ENCODE measurements around the gene BMERB1.
"Not testable (repeated sequence)": the region's sequence is repeated elsewhere in the genome, so short reads cannot be mapped to it uniquely, and the experiment has no call there.

The BMERB1 gene

DNA sequence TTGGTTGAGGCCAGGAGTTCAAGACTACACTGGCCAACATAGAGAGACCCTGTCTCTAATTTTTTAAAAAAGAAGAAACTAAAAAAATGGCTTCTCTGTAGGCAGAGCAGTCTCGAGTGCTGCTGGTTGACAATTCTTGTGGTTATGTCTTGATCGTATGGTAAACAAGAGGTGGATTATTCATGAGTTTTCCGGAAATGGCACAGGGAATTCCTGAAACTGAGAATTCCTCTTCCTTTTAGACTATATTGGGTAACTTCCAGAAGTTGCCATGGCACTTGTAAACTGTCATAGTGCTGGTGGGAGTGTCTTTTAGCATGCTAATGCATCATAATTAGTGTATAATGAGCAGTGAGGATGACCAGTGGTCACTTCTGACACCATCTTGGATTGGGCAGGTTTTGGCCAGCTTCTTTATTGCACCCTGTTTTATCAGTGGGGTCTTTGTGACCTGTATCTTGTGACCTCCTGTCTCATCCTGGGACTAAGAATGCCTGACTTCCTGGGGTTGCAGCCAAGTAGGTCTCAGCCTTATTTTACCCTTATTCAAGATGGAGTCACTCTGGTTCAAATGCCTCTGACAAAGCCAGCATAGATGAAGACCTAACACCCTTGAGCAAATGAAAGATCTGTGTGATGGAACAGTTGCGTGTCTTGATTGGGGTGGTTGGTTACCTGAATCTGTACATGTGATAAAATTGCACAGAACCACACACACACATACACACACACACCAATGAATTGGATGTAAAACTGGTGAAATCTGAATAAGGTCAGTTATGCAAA, 30.2 kb downstream of the BMERB1 start:
- no peak for DNase-seq

DNA sequence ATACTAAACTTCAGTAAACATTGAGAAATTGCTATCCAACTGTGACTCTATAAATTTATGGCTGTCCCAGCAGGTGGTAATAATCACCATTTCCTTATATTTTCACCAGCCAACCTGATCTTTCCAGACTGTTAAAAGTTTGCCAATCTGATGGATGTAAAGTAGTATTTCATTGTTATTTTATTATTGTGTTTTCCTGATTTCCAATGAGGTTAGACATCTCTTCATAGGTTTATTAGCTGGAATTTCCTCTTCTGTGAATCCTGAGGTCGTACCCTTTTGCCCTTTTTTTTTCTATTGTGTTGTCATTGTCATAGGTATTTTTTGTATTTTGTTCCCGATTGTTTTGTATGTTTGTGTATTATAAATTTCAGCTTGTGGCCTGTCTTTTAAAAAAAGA, 31.7 kb downstream of the BMERB1 start:
- DNase-seq = no peak

DNA sequence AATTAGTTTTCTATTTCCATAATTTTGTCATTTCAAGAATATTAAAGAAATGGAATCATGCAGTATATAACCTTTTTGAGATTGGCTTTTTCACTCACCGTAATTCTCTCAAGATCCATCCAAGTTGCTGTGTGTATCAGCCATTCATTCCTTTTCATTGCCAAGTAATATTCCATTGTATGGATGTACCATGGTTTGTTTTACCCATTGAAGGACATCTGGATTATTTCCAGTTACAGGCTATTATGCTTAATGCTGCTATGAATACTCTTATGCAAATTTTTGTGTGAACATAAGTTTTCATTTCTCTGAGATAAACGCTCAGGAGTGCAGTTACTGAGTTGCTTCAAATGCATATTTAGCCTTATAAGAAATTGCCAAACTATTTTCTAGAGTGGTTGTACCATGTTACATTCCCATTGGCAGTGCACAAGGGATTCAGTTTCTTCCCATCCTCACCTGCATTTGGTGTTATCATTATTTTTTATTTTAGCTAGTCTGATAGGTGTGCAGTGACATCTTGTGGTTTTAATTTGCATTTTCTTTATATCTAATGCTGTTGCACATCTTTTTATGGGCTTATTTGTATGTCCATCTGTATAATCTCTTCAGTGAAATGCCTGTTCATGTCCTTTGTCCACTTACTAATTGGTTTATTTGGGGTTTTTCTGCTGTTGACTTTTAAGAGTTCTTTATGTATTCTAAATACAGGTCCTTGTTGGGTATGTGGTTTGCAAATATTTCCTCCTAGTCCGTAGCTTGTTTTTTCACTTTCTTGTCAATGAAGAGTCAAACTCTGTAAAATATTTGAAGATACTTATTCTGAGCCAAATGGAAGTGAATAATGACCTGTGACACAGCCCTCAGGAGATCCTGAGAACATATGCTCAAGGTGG, 32.7 kb downstream of the BMERB1 start:
- no peak for DNase-seq

DNA sequence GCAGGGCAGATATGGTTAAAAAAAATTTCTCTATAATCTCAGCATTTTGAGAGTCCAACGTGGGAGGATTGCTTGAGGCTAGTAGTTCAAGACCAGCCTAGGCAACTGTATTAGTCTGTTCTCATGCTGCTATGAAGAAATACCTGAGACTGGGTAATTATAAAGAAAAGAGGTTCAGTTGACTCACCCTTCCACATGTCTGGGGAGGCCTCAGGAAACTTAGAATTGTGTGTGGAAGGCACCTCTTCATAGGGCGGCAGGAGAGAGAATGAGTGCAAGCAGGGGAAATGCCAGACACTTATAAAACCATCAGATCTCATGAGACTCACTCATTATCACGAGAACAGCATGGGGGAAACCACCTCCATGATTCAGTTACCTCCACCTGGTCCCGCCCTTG, 42.6 kb downstream of the BMERB1 start:
- not testable (repeated sequence) for DNase-seq

DNA sequence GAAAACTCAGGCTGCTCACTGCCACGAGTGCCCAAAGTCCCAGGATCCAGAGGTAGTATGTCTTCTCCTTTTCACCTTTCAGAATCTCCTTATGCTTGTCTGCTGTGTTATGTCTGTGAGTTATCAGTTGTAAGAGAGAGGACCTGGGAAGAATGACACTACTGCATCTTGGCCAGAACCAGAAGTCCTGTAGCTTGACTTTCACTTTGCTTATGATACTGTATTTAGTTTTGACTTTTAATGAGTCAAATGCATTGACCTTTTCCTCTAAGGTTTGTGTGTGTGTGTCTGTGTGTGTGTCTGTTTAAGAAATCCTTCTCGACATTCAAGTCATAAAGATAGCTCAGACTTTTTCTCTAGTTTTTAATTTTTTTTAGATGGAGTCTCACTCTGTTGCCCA, 43.4 kb downstream of the BMERB1 start:
- DNase-seq = no peak

DNA sequence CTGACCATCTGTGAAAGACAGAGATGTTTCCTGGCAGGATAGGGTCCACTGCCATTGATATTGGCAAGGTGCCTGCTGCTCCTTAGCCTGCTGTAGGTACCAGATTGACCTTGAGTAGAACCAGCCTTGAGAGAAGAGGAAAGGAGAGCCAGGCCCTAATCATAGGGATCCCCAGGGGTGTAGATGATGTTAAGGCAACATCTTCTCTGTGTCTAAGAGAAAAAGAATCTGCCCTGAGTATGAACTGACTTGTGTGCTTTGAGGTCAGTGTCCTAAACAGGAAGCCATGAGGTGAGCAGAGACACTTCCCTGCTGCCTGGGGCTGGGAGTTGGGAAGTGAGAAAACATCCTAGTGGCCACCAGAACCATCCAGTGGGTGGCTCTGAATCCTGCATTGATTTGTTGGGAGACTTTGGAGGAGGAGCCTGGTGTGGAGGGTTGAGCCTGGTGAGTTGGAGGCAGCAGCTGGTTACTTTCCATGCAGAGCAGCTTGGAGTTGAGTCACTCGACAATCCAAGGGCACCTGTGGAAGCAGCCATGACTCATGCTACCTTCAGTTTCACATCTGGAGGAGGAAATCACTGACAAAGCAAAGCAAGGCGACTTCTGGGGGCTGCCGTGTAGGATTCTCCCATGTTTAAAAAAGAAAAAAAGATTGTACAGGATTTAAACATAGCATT, 47.8 kb downstream of the BMERB1 start:
- peak; percentile 39 for DNase-seq

DNA sequence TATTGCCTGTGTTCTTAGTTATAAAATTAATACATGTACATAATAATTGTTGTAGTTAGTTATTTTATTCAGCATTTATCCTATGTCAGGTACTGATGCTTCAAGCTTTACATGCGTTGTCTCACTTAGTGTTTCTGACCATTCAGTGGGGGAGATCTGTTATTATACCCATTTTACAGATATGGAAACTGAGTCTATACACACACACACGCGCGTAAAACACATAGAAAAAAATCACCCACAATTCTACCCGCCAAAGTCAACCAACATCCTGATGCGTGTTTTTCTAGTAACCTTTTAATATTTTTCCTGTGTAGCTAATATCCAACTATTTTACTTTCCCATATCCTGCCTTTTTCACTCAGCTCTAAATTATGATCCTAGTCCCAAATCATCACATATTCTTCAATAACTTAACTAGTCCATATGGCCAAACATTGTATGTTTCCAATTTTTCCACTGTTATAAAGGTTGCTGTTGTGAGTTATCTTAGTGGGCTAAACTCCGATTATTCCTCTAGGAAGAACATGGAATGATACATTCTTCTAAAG, 48.4 kb downstream of the BMERB1 start:
- DNase-seq = no peak

DNA sequence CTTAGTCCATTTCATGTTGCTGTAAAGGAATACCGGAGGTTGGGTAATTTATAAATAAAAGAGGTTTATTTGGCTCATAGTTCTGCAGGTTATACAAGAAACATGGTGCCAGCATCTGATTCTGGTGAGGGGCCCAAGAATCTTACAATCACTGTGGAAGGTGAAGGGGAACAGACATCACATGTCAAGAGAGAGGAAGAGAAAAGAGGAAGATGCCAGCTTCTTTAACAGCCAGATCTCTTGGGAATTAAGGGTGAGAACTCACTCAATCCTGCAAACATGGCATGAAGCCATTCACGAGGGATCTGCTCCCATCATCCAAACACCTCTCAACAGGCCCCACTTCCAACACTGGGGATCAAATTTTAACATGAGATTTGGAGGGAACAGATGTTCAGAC, 49.5 kb downstream of the BMERB1 start:
- peak; percentile 98 for DNase-seq

DNA sequence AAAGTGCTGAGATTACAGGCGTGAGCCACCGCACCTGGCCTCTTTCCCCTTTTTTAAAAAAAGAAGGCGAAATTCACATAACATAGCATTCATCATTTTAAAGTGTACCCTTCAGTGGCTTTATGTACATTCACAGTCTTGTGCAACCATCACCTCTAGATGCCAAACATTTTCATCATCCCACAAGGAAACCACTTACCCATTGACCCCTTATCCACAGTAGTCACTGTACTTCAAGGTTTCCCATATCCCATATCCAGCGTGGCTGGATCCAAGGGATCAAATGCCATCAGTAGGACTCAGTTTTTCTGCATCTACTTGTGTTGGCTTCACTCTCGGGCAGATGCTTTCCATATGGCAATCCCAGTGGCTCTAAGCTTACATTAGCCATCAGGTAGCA, 50.3 kb downstream of the BMERB1 start:
- DNase-seq = peak; percentile 7

DNA sequence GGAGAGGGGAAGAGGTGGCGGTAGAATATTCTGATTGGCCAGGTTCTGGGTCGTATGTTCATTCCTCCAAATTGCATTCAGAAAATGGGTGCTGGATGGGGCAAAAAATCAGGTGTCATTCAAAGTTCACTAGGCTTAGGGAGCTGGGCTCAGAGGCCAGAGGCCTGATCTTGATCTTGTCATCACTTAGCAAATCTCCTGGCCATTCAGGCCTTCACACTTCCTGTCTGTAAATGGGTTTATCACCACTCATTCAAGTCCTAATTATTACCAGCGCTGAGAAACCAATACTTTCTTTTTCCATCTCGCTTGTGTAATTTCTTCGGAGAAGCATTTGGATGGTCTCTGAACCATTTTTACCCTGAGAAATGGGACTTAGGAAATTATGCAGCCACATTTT, 50.8 kb downstream of the BMERB1 start:
- DNase-seq = no peak

DNA sequence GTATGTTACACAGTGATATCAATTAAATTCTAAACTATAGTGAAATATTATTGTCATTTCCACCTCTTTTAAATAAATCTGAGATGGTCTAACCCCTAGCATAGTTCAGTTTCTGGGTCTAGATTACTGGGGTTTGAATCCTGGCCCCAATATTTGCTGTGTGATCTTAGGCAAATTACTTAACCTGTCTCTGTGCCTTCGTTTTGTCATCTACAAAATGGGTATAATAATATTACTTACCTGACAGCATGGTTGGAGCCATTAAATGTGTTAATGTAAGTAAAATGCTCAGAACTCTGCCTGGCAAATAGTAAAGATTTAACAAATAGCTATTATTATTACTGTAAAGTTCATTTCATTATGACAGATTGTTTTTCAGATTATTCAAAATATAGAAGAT, 52.3 kb downstream of the BMERB1 start:
- DNase-seq = no peak

DNA sequence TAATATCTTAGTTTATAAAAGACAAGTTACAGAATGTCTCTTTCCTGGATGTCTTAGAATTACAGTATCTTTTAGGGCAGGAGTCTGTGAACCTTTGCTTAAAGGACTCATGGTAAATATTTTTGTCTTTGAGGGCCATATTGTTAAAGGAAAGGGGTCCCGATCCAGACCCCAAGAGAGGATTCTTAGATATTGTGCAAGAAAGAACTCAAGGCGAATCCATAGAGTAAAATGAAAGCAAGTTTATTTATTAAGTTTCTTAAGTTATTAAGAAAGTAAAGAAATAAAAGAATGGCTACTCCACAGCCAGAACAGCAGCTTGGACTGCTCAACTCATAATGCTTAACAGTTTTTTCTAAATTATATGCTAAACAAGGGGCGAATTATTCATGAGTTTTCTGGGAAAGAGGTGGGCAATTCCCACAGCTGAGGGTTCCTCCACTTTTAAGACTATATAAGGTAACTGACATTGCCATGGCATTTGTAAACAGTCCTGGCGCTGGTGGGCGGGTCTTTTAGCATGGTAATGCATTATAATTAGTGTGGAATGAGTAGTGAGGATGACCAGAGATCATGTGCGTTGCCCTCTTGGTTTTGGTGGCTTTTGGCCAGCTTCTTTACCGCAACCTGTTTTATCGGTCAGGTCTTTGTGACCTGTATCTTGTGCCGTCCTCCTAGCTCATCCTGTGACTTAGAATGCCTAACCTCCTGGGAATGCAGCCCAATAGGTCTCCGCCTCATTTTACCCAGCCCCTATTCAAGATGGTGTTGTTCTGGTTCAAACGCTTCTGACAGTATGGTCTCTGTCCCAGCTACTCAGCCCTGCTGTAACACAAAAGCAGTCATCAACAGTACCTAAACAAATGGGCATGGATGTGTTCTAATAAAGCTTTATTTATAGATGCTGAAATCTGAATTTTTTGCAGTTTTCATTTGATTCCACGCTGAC, 53.2 kb downstream of the BMERB1 start:
- DNase-seq = no peak

DNA sequence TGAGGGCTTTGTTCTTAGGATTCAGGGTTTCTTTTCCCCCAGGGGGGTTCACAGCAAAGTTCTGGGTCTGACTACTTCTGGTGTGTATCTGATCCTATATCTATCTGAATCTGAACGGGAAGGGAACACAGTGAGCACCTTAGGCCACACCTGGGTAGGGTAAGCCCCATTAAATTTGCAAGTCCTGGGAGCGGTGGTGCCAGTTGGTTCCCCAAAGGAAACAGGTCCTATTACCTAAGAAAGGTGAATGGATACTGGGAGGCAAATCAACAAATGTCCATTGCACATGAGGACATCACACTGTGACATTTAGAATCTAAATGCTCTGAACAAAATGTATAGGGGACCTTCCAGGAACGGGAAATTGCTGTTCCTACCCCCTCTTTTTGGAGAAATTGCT, 54.6 kb downstream of the BMERB1 start:
- no peak for DNase-seq

DNA sequence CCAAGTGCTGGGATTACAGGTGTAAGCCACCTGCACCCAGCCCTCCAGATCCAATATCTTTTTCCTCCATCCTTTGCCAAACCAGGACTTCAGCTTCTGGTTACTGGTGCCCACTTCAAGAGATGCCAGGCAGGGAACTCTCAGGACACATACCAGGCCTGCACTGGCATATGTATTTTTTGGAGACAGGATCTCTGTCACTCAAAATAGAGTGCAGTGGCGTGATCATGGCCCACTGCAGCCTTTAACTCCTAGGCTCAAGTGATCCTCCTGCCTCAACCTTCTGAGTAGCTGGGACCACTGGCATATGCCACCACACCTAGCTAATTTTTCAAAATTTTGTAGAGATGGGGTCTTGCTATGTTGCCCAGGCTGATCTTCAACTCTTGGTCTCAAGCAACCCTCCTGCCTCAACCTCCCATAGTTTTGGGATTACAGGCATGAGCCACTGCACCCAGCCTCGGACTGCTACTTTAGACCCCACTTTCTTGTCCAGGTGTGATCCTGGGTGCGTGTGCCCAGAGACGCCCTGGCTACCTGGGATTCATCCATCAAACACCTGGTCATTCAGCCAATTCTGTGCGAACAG, 55.8 kb downstream of the BMERB1 start:
- no peak for DNase-seq

DNA sequence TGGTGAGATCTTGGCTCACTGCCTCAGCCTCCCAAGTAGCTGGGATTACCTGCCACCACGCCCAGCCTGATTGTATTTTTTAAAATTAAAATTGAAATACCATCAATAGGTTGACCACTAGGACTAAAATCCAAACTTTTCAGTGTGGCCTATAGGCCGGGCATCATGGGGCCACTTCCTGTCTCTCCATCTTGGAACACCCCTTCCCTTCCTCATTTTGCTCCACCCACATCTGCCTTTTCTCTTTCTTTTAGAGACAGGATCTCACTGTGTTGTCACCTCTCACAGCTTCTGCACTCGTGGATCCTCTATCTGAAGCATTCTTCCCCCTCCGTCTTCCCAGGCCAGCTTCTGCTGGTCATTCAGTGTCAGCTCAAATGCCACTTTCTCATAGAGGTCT, 57.0 kb downstream of the BMERB1 start:
- no peak for DNase-seq

DNA sequence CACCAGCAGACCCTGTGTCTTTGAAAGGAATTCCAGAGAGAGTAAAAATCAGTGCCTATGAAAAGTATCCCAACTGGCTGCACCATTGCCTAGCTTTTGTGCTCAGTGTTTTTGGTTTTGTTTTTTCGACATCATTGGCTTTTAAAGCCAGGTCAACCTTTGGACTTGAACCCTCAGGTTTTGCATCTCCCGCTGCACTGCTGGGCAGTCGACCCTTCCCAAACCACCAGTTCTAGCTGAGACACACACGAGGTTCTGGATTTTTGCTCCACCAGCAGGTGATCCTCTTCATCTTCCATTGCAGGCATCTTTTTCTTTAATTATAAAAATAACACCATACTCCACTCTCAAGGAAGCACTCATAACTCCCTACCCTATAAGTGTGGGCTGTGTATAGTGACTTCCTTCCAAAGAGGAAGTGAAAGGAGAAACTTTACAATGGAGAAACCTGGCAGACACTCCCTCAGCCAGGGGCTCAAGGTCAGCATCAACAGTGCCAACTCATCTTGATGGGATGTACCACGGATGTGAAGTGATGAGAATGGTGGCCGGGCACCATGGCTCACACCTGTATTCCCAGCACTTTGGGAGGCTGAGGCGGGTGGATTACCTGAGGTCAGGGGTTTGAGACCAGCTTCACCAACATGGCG, 57.8 kb downstream of the BMERB1 start:
- no peak for DNase-seq

DNA sequence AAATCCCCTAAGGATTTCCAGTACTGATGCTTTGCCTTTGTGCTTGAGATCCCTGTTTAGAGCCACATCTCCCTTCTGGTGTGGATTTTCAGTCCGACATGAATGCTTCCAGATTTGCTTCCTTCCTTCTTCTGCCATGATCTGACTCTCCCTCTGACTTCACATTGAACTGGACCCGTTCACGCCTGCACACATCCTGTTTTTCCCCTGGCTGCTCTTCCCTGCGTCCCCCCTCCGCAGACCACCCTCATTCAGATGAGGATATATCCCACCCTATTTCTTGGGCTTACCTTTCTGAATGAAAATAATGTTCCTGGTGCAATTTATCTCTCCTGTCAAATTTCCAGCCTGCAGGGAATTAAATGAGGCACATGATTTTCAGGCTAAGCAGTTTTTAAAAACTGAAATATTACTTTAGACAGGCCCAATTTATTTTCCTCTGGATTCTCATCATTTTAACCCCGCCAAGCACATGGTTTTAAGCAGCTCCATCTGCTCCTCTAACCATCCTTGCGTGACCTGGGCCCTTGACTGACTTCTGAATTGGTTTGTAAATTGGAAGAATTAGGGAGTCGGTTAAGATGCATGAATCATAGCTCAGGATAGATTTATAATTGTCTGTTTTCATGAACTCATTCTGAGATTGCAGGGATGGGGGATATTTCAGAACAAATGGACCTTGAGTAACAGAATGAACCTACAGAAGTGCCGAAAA, 59.2 kb downstream of the BMERB1 start:
- DNase-seq = peak; percentile 88

DNA sequence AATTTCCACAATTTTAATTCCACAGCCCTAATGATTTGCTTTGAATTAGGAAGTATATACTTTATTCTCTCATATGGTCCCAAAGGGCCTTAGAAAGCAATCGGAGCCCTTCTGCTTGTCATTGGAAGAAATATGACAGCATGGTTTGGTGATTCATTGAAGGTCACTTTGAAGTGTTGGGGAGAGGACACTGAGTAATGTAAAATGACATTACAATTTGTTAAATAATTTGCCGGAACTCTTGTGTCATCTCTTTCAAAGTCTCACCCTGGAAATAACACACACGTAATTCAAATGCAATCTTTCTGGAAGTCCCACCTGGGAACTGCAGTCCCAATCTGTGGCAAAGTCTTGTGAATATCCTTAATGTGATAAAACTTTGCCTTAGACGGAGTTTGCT, 59.8 kb downstream of the BMERB1 start:
- no peak for DNase-seq

DNA sequence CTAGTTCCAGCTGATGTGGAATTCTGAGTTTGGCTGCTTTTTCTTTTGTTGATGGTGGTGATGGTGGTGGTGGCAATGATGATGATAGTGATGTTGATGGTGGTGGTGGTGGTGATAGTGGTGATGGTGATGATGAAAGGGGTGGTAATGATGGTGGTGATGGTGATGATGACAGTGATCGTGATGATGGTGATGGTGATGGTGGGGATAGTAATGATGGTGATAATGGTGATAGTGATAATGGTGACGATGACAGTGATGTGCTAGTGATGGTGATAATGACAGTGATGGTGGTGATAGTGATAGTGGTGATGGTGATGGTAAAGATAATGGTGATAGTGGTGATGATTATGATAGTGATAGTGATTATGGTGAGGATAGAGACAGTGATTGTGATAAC, 61.5 kb downstream of the BMERB1 start:
- DNase-seq = no peak

DNA sequence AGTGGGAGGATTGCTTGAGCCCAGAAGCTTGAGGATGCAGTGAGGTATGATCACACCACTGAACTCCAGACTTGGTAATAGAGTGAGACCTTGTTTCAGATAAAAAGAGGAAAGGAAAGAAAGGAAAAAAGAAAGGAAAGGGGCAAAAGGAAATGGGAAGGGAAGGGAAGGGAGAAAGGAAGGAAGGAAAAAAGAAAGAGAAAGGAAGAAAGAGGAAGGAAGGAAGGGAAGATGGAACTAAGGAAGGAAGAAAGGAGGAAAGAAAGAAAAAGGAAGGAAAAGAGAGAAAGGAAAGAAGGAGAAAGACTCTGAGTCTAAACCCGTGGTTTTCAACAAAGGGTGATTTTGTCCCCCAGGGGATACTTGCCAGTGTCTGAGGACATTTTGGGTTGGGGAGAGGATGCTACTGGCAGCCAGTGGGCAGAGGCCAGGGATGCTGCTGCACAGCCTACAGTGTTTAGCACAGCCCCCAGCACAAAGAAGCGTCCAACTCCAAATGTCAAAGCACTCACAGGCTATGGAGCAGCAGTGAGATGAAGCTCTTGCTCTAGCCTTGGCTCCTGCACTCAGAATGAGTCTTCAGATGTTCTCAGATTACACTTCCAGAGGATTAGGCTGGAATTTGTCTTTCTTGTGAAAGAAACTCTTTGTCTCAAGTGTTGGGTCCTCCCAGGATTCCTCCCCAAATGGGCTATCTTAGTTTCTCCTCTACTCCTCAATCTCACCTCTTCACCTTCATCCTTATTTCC, 64.2 kb downstream of the BMERB1 start:
- DNase-seq = peak; percentile 70
